ENCODE measurements around the gene SORL1-AS1.

Gene SORL1-AS1

DNA sequence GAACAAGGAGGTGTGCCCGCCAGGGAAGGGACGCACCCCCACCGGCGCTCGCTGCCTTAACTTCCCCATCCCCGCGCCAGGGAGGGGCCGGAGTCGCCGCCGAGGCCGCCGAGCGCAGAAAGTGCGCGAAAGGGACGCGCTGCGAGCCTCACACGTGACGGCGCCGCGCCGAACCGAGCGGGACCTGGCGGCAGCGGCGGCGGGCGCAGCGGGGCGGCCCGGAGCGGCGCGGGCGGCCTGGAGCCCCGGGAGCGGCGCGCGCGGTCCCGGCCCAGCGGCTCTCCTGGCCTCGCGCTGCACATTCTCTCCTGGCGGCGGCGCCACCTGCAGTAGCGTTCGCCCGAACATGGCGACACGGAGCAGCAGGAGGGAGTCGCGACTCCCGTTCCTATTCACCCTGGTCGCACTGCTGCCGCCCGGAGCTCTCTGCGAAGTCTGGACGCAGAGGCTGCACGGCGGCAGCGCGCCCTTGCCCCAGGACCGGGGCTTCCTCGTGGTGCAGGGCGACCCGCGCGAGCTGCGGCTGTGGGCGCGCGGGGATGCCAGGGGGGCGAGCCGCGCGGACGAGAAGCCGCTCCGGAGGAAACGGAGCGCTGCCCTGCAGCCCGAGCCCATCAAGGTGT is 670 bp downstream of the SORL1-AS1 start, which contains the start of gene SORL1:
SORL1 (plus strand) TSS at position 329 of the 623 bp plus-strand sequence; CDS start at position 347, 18 bp downstream.
- no peak for DNase-seq (ENCODE audit: low spot score)

DNA sequence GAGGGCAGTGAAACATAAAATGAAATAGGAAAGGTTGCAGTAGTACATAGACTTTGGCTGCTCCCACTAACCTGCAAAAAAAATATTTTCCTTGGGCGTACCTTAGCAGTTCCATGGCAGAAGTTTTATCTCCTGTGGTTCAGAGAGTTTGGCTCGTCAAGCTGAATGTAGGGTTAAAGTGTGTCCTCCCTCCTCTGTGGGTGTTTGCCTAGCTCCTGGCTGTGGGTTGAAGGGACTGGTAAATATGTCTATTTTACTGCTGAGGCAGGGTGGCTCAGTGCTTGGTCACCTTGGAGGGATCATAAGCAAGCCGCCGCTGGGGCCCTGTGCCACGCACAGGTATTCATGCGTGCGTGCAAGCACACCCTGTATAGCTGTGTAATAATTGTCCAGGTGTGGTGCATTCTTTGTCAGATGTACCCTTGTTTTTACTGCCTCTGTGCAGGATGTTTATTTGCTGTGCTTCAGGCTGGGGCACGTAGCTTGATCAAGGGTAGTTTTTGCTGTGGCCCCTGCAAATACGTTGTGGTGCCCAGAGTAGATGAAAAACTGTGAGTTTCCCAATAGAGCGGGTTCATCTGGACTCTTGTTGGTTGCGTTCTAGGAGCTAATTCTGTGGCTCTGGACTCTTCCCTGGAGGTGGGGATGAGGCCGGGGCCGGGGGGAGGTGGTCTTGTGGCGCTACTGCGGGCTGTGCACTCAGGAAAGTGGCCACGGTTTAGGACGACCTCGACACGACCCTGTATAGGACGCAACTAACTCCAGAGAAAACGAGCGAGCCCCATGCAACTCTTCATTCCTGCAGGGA is 1.4 kb downstream of the SORL1-AS1 start:
- no peak for DNase-seq (ENCODE audit: low spot score)

DNA sequence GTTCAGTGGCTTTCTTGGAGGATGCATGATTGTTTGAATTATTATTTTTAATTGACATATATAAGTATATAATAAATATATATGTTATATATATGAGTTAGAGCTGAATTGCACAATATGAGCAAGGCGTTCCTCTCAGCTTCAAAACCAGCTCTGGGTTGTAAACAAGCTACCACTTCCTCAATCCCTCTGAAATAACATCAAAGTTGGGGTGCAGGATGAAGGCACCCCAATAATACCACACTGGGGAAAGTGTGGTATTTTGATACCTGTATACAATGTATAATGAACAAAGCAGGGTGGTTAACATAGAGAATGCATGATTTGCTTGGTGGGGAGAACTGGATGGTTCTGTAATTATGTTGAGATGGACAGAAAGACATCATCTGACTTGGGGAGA is 2.4 kb downstream of the SORL1-AS1 start:
- no peak for DNase-seq (ENCODE audit: low spot score)

DNA sequence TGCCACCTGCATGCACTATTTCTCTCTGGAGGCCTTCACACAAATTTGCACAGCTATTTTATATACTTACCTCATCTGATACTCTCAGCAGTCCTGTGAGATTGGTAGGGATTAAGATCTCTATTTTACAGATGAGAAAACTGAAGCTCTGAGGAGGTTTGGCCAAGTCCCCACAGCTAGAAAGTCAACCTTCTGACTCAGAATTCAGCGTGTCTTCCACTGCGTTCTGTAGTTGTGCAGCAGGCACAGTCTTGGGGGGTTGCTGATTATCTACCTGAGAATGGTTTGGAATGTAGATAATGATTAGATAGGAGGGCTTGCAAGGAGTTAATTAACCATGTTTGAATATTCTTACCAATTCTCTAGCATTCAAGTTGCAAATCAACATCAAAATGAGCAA is 3.1 kb downstream of the SORL1-AS1 start:
- no peak for DNase-seq (ENCODE audit: low spot score)

DNA sequence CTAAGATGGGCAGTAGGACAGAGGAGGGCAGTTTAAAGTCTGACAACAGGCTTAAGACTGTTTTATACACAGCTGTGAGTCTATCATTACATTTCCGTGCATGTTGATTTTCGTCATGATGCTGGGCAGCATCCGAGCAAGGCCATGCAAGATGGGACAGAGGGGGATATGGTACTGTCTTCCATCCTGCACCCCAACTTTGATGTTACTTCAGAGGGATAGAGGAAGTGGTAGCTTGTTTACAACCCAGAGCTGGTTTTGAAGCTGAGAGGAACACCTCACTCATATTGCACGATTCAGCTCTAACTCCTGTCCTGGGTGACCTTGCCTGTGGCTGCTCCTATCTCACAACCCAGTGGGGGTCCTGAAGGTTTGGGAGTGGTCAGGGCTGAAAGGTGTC is 3.6 kb downstream of the SORL1-AS1 start:
- no peak for DNase-seq (ENCODE audit: low spot score)

DNA sequence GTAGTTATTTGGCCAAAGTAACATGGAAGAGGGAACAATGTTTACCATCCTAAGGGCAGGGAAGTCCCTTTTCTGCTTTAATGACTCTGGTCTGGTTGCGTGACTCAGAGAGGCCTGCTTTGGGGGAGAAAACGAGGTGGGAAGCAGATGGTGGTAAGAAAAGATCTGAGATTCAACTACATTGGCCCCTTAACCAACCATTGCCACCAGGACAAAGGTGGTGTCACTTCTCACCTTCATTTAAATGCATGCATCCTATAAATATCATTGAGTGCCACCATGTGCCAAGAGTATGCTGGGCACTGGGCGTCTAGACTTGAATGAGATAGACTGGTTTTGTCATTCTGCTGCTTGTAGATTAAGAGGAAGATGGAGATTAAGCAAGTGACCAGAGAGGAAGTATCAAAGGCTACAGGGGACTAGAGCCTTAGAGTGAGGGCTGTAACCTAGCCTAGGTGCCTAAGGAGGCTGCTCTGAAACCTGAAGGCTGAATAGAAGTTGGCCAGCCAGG is 4.3 kb downstream of the SORL1-AS1 start:
- no peak for DNase-seq (ENCODE audit: low spot score)

DNA sequence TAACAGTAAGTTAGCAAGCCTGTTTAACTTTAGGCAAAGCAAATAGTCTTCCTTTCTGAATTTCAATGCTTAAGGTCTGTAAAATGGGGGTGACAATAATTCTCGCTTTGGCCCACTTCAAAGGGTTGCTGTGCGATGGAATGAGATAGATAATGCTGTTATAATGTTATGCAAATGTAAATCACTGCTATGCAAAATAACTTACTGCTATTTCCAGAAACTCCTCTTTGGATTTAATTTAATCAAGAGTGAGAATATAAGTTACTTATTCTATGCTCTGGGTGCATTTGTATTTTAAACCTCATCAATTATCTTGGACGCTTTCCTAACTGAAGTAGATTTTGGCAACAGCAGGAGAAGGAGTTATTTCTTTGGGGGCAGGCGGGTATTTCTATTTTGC is 4.8 kb downstream of the SORL1-AS1 start:
- DNase-seq (ENCODE audit: low spot score): no peak

DNA sequence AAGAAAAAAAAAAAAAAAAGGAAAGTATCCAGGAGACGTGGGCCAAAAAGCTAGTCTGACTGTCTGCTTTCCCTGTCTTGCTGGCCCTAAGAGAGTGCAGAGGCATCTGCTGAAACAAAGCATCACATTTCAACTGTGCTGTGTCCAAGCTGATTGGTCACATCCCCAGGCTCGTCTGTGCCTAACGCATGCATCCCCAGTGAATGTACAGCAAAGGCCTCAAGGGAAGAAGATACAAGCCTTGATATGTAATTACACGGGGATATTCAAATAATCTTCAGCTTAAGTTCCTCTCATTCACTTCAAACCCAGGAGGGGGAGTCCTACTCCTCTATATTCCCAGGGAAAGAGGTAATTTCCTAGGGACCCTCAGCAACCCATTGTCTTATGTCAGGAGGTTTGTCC is 6.0 kb downstream of the SORL1-AS1 start:
- DNase-seq (ENCODE audit: low spot score): no peak

DNA sequence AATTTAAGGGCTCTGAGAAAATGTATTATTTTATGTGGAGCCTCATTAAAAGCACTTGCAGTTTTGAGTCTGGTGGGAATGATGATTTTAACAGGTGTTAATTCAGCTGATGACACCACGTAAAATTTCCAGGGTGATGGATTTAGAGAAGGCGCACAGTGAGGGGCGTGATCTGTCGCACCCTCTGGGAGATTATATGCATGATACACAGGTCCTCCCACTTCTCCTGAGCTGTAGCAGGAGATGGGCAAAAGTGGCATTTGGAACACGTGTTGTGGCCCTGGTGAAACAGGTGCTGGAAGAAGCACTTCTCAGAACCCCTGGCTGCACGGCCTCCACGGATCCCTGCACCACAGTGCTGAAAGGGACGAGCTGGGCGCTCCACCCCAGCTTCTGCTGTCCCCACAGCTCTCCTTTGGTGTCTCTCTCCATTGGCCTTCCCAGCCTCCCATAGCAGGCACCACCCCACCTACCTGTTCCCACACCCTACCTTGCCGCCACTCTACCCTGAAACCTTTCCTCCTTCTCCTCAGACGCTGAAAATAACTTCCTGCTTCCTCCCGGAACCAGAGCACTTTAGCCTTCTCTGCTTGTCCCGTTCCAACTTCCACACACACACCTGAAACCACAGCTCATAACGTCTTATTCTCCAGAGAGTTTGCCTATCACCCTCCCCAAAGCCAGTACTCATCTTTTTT is 7.5 kb downstream of the SORL1-AS1 start:
- no peak for DNase-seq (ENCODE audit: low spot score)

DNA sequence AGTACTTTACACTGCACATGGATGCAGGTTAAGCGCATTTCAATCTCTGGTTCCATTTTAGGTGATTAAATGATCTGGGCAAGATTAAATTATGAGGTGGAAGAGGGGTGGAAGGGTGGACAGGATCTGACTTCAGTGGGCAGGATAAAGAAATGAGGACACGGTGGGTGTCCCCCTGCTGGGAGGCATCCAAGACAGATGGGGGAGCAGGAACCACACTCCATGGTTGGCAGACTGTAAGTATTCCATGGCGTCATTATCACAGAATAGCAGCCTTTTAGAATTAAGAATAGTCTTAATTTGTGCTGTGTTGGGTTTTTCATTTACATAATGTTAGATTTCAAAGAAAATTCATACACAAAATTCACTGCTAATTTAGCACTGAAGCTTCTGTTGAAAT is 8.2 kb downstream of the SORL1-AS1 start:
- no peak for DNase-seq (ENCODE audit: low spot score)

DNA sequence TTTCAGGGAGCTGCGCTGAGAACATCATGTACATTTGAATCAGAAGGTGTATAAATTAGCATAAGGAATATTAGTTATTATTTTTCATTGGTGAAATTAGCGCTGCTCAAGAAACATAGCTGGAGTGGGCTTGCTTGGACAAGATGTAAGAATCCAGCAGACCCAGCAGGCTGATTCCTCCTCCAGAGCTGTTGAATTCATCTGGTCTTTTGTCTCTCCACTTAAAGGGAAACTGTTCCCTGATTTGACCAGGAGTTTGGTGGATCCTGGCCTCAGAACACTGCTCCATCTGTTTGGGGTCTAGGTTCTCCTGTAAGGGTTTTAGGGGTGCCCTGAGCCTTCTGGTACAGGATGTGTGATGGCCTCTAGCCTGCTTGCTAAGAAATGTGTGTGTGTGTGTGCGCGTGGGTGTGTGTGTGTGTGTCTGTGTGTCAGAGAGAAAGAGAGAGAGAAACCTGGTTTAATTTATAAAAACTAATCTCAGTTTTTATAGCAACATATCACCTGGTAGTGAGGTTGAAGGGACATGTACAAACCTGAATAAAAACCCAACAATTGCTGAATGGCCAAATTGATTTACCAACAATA is 9.0 kb downstream of the SORL1-AS1 start:
- DNase-seq (ENCODE audit: low spot score): no peak

DNA sequence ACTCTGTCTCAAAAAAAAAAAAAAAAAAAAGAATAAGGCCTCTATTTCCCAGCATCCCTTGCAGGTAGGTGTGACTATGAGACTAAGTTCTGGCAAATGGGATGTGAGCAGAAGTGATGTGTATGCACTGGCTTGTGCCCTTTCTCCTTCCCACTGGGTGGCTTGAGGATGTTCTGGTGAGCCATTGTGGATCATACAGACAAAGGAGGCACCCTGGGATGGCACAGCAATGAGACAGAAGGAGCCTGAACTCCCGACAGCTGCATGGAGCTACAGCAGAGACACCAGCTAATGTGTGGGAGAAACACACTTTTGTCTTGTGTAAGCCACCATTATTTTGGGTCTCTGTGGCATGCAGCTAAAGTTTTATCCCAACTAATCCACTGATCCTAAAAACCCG is 11.2 kb downstream of the SORL1-AS1 start:
- no peak for DNase-seq (ENCODE audit: low spot score)

DNA sequence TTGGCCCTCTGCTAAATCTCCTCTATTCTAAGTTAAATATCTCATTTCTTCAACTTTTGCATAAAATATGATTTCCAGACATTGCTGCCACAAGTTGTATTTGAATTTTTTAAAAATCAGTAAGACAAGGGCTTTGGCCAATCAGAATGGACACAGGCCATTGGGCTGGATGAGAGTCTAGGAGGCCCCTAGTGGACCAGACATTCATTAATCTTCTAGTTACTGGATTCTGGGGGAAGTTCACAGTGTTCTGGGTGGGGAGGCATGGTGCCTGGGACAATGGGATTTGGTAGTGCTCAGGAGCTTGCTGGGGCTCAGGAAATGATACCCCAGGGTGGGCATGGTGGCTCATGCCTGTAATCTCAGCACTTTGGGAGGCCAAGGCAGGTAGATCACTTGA is 13.0 kb downstream of the SORL1-AS1 start:
- no peak for DNase-seq (ENCODE audit: low spot score)

DNA sequence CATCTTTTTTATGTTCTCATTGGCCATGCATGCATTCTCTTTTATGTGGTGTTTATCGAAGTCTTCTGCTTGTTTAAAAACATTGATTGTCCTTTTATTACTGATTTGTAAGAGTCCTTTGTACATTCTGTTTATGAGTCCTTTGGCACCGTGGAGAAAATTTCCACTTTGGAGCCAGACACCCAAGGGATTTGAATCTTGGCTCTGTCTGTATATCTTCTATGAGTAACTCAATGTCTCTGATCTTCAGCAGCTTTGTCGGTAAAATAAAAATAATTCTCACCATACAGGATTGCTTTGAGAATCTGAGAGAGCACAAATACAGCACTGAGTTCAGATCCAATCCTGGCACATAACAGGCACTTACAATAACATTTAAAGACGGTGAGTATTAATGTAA is 13.4 kb downstream of the SORL1-AS1 start:
- no peak for DNase-seq (ENCODE audit: low spot score)

DNA sequence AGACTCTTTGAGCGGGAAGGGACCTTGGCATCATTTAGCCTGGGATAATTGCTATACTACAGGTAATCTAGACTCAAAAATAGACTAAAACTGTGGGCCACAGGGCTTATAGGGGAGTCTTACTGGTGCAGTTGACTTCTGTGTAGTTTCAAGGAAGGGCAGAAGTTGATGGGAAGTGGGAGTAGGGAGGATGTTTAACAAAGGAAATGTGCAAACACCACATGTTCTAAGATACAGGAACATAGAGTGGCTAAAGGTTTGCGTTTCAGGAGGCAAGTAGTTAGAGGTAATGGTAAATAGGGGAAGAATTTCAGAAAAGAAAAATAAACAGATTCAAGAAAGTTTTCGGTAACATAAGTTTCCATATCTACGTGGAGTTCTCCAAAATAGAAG is 15.1 kb downstream of the SORL1-AS1 start:
- no peak for DNase-seq (ENCODE audit: low spot score)

DNA sequence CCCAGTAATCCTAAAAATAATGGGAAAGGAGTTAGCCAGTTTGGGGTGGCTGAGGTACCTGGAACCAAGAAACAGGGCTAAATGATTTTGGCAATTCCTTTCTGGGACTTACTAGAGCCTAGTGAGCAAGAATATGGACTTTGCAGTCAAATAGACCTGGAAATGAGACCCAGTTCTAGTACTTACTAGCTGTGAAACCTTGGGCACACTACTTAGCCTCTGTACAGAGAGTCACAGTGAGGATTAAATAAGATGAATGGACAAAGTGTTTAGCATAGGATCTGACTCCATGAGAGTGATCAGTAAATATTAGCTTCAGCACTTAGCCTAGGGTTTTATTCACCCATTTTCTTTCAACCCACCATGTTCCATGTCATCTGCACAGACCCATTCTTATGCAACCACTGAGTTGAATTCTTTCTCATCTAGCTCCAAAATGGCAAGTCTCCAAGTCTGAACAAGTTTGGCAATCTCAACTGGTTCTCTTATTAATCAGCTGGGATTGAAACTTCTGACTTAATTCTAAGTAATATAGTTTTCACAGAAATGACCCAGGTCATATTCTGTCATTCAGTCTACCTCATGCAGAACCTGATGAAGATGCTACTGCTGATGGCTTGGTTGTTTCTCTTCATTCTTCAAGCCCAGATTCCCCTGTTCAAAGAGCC is 15.6 kb downstream of the SORL1-AS1 start:
- DNase-seq (ENCODE audit: low spot score): no peak

DNA sequence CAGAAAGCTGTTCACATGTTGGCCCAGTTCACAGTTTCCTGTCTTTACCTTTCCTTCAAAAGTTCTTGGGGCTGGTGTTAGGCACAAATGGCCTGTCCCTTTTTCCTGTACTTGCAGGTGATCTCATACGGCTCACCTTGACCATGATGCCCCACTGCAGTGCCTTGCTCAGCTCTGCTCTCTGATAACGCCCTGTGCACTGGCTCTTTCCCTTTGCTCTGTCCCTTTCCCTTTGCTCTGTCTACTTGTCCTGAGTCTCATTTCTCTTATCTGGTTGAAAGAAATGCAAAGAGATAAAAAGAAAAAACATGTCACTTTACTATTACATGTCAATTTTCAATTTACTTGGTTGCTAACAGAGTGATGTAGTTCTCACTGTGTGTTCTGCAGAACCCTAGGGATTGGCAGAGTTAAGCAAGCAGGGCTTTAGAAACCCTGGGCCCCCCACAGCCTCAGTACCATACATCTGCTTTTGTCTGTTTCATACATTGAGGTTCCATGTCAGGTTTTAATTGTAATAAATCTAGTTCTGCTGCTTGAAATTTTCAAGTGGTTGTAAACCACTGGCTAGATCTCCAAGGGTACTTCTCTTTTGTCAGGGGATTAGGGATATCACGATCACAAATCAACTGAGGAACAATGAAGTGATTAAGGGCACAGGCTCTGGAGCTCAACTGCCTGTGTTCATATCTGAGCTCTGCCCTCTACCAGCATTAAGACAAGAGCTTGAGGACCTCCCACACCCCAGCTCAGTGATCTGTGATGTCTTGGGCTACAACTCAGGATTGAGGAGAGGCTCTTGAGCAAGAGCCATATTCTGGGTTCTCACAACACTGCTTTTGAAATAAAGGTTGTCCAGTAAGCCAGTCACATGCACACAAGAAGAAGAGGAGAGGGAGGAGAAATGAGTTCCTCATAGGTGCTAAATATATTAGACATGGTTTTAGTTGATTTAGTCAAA is 16.9 kb downstream of the SORL1-AS1 start:
- no peak for DNase-seq (ENCODE audit: low spot score)

DNA sequence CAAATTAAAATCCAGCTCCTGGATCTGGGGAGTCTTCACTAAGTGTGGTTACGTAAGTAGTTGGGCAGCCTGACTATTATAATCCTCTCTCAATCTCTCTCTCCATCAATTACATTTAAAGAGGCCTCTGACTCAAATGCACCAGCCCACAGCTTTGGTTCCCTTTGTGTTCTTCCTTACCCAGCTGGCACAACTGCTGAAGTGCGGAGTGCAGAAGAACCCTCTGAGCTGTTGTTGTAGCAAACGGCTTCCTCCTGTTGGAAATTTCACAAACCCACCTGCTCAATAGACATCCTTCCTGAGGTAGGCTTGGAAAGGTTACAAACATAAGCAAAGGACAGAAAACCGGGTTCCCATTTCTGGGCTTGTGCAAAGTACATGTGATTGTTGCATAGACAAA is 17.6 kb downstream of the SORL1-AS1 start:
- no peak for DNase-seq (ENCODE audit: low spot score)

DNA sequence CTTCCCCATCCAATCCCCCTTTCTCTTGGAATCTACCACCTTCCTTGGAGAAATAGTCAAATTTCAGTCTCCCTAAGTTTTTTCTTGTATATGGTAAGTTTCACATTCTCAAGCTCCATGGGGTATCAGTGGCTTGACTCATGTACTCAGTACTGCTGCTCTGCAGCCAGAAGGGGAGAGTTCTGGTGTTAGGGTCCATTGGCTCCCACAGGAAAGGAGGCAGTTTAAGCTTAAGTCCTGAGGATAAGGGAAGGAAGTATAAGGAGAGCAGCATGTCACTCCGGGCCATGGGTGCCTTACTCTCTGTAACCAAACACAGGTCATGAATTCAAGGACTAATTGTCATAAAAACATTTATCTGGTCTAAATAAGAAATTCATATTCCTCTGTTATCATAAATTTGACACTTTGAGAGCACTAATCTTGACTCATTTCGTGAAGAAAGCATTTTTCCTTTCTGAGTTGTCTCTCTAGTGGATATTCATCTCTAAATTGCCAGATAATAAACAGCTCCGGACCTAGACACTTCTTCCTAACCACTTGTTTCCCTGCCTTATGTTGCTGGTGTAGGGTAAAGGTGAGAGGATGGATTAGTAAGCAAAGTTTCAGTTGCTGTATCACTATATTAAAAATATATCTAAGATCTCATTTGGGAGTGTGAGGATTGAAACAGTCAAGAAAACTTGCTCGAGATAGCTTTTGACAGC is 20.8 kb downstream of the SORL1-AS1 start:
- no peak for DNase-seq (ENCODE audit: low spot score)

DNA sequence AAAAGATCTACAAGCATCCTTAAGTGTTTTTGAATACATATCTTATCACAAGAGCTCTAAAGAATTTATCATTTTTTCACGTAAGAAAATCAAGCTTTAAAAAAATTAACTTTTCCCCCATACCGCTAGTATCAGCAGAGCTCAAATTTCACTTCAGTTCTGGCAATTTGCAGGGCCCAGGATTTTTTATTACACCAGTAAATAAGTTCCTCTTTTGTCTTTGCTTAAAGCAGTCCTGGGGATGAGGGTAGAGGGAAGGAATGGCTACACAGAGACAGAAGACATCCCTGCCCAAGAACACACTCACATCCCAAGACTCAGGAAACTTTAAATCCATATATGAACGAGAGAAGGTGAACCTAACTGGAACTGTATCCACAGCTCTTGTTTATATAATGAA is 23.2 kb downstream of the SORL1-AS1 start:
- DNase-seq (ENCODE audit: low spot score): no peak
